Peyer's patch (tissue), 4 donors: ENCODE data around the gene MAT2A. TPM values are rescaled to one million over a fixed set of nuclear protein-coding genes. Genes with fewer than 3 reads are reported as not detected.

ENCODE experiments used
- DNase-seq, 3 donors: peaks; one replicate each; pipeline ENCODE4 v3.0.0-alpha.2; 2017 to 2019
- H3K27ac ChIP-seq, 4 donors: fragments of 200-600 bp; sonication (generic); one replicate each; pipeline ENCODE4 v1.5.1; 2016 to 2019
- H3K27me3 ChIP-seq, 2 donors: fragments of 200-600 bp; sonication (generic); one replicate each; pipeline ENCODE4 v1.5.1; 2019
- H3K36me3 ChIP-seq, 3 donors: fragments of 200-600 bp; sonication (generic); one replicate each; pipeline ENCODE4 v1.5.1; 2016 to 2019
- H3K4me1 ChIP-seq, 4 donors: fragments of 200-600 bp; sonication (generic); one replicate each; pipeline ENCODE4 v1.5.1; 2016 to 2019
- H3K4me3 ChIP-seq, 4 donors: fragments of 200-600 bp; sonication (generic); 1 replicate in 3 of 4; 2 replicates in 1 of 4; pipeline ENCODE4 v1.5.1; 2016 to 2019; ENCODE audit warnings: mild to moderate bottlenecking in 1 of 4
- H3K9me3 ChIP-seq, 4 donors: fragments of 200-600 bp; sonication (generic); one replicate each; pipeline ENCODE4 v1.5.1; 2016 to 2019; ENCODE audit warnings: mild to moderate bottlenecking in 1 of 4
- CTCF ChIP-seq, 6 experiments: fragments of 450-650 bp in 4 of 6; fragments of 200-600 bp in 2 of 6; sonication (generic) in 1 of 6; IDR thresholded peaks; one replicate each; pipeline ENCODE4 v1.5.1; 2017 to 2019; ENCODE audit warnings: antibody characterized with exemption in 6 of 6, mild to moderate bottlenecking in 3 of 6, moderate library complexity in 1 of 6
- POLR2A ChIP-seq, 2 donors: fragments of 450-650 bp; IDR thresholded peaks; one replicate each; pipeline ENCODE4 v1.5.1; 2017; ENCODE audit warnings: antibody characterized with exemption in 2 of 2, mild to moderate bottlenecking in 2 of 2, moderate library complexity in 2 of 2
- total RNA-seq, 4 donors: library from RNA; depleted of rRNA; stranded (reverse); fragments of >200 nt; gene quantifications; one replicate each; pipeline ENCODE4 v1.1.0, GENCODE V29; 2016

MAT2A gene
- 100 to 1,000 TPM; 113 to 189 (median 140) TPM for total RNA-seq

DNA sequence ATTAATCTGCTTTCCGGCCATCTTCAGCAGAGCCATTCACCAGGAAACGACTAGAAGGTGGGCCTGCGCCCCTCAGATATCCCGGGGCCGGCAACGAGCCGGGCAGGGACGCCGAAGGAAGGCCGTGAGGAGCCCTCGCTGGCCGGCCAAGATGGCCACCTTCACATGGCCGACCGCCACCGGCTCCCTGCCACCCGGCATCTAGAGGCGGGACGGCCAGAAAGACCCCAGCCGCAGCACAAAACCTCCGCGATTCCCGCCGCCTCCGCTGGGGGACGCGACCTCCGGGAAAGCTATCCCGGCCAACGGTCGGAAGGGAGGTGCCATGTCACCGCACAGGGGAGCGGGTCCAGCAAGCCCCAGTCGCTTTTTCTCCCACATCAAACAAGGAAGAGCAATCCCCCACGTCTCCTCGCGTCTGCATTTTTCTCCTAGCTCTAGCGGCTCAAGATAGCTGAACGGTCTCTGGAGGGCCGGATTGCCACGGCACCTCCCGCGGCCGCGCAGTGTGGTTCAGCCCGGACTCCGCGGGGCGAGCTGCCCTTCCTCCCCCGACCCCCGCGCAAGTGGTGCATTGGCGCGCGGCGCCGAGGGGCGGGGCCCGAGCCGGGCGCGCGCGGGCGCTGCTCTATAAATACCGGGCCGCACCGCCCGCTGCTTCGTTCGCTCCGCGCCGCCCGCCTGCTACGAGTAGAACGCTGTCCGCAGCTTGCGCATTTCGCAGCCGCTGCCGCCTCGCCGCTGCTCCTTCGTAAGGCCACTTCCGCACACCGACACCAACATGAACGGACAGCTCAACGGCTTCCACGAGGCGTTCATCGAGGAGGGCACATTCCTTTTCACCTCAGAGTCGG, at the start of gene MAT2A:
TSS of gene MAT2A (plus strand) at position 662 of the 854 bp plus-strand sequence. CDS start at position 782, 120 bp downstream.
- Histone ChIP-seq H3K27ac (peak within 1 kb of the TSS; percentile 95 to 99 (median 98)), H3K4me3 (peak within 1 kb of the TSS; percentile 72 to 97 (median 83))
- TF ChIP-seq CTCF (IDR thresholded peaks at IDR 0.05) (peak; percentile 44 to 81 (median 68)), POLR2A (IDR thresholded peaks at IDR 0.05) (peak; percentile 99 to 100)

DNA sequence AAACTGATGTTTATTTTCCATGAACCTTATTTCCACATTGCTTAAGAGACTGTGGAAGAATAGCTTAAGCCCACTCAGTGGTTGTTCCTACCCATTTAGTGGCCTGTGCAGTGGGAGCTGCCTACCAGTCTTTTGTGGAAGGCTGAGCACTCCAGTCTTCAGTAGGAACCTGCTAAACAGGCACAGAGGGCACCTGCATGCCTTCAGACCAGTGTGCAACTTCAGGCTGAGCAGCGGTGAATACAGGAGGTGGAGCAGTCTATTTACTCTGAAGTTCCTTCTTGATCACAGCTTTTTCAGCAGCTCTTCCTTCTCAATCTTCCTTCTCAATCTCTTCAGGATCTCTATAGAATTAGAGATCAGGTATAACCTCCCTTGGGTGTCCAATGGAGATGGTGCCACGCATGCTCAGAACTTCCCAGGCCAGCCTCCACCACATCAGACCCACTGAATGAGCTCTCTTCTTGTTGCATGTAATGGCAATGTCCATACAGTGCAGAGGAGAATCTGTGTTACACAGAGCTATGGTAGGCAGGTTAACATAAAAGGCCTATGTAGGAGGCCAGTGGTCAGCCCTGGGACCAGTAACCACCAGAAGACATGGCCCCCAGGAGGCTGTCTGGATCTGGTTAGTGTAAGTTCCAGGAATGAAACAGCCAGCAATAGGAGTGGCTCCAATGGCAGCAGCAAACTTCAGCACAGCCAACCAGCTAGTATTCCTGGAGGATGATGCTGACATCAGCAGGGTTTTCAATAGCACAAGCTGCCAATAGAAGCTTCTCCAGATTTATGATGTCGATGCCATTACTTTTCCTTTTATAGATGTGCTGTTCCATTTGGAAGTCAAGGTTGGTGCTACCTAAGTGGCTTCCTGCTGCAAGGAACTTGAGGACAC, 47.9 kb upstream of the MAT2A start:
- TF ChIP-seq CTCF (IDR thresholded peaks at IDR 0.05) (no peak), POLR2A (IDR thresholded peaks at IDR 0.05) (no peak)
- H3K27ac ChIP-seq: no peak overlapping the region
- H3K27me3 ChIP-seq: no peaks in the 10 kb centered on the region
- H3K4me1 ChIP-seq: no peaks in the 10 kb centered on the region
- DNase-seq: no peak
- H3K4me3 ChIP-seq: no peak overlapping the region
- H3K36me3 ChIP-seq: no peaks in the 10 kb centered on the region
- H3K9me3 ChIP-seq: no peaks in the 10 kb centered on the region

More for the DNA sequence above, at the start of gene MAT2A:
- DNase-seq: peak; percentile 88 to 96 (median 95)
- peaks cover 0 to 40% (median 4%) of the 10 kb centered on the region in 4 donors for H3K4me1 ChIP-seq
- H3K36me3 ChIP-seq: peaks cover 0 to 27% (median 2%) of the 10 kb centered on the region in 3 donors
- no peaks in the 10 kb centered on the region for H3K9me3 ChIP-seq
- H3K27me3 ChIP-seq: no peaks in the 10 kb centered on the region

GRCh38 chr2:85496436-85496835, 42.5 kb upstream of the MAT2A start:
- Histone ChIP-seq H3K27me3 (no peaks in the 10 kb centered on the region), H3K36me3 (no peaks in the 10 kb centered on the region), H3K9me3 (no peaks in the 10 kb centered on the region), H3K27ac (no peak overlapping the region), H3K4me3 (no peak overlapping the region), H3K4me1 (no peaks in the 10 kb centered on the region)
- no peak for DNase-seq
- TF ChIP-seq POLR2A (IDR thresholded peaks at IDR 0.05): no peak
- TF ChIP-seq CTCF (IDR thresholded peaks at IDR 0.05): no peak

DNA sequence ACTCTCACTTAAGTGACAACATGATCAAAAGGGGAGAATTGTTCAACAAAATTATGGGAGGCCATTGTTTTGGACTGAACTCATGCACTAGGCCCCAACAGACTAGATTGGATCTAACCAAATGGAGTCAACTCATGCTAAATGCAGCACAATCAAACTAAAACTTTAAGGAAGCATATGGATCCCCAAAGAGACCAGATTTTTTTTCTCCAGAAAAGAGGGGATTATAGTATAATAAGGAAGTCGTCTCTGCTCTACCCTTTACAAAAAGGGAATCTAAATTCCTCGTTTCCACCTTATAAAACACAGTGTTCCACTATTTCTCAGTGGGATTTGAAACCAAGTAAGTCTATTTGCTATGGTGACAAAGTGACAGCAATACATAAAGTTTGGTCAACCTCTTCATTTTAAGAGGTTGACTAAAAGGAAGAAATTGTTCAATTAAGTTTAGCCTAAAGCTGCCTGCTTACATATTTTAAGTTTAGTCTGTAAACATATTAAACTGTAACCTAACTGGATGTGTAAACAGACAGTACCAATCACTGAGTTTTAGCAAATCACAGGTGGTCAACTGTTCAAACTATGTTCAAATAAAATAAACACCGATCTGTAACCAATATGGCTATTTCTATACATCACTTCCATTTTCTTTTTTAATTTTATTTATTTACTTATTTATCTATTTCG, 40.9 kb upstream of the MAT2A start:
- H3K27ac ChIP-seq: no peak overlapping the region
- no peak for DNase-seq
- H3K27me3 ChIP-seq: no peaks in the 10 kb centered on the region
- no peak for TF ChIP-seq CTCF (IDR thresholded peaks at IDR 0.05)
- no peak for TF ChIP-seq POLR2A (IDR thresholded peaks at IDR 0.05)
- peaks cover 0 to 7% (median 2%) of the 10 kb centered on the region in 4 donors for H3K4me1 ChIP-seq
- H3K36me3 ChIP-seq: no peaks in the 10 kb centered on the region
- no peaks in the 10 kb centered on the region for H3K9me3 ChIP-seq
- no peak overlapping the region for H3K4me3 ChIP-seq

GRCh38 chr2:85501248-85501647, 37.7 kb upstream of the MAT2A start:
- Histone ChIP-seq H3K36me3 (no peaks in the 10 kb centered on the region), H3K4me1 (peaks cover 0 to 25% (median 3%) of the 10 kb centered on the region in 4 donors), H3K27ac (no peak overlapping the region)

More at GRCh38 chr2:85501248-85501647, 37.7 kb upstream of the MAT2A start:
- H3K4me3 ChIP-seq: no peak overlapping the region
- no peak for TF ChIP-seq POLR2A (IDR thresholded peaks at IDR 0.05)
- TF ChIP-seq CTCF (IDR thresholded peaks at IDR 0.05): no peak
- H3K27me3 ChIP-seq: no peaks in the 10 kb centered on the region
- no peak for DNase-seq
- H3K9me3 ChIP-seq: no peaks in the 10 kb centered on the region
